Ishikawa (cell line): ENCODE data around the gene SLC51B.

Experiments
- CEBPB ChIP-seq: IDR thresholded peaks from 2 replicates; pipeline ENCODE4 v1.6.1; 2012
- CREB1 ChIP-seq: IDR thresholded peaks from 2 replicates; pipeline ENCODE4 v1.6.1; 2012; ENCODE audit warnings: low read depth
- EGR1 ChIP-seq: IDR thresholded peaks from 2 replicates; pipeline ENCODE4 v1.6.1; 2012
- EP300 ChIP-seq: IDR thresholded peaks from 2 replicates; pipeline ENCODE4 v1.6.1; 2012; ENCODE audit warnings: borderline replicate concordance
- FOXM1 ChIP-seq: IDR thresholded peaks from 2 replicates; pipeline ENCODE4 v1.6.1; 2012; ENCODE audit warnings: low read depth, borderline replicate concordance
- MAX ChIP-seq: IDR thresholded peaks from 2 replicates; pipeline ENCODE4 v1.6.1; 2012
- NFIC ChIP-seq: IDR thresholded peaks from 2 replicates; pipeline ENCODE4 v1.6.1; 2012
- RAD21 ChIP-seq: IDR thresholded peaks from 2 replicates; pipeline ENCODE4 v1.6.1; 2012; ENCODE audit warnings: low read depth
- REST ChIP-seq: IDR thresholded peaks from 2 replicates; pipeline ENCODE4 v1.6.1; 2012; ENCODE audit warnings: low read depth, mild to moderate bottlenecking
- TAF1 ChIP-seq: IDR thresholded peaks from 2 replicates; pipeline ENCODE4 v1.6.1; 2012; ENCODE audit warnings: low read depth, mild to moderate bottlenecking
- TCF12 ChIP-seq: IDR thresholded peaks from 2 replicates; pipeline ENCODE4 v1.6.1; 2012; ENCODE audit warnings: low read depth
- TEAD4 ChIP-seq: IDR thresholded peaks from 2 replicates; pipeline ENCODE4 v1.6.1; 2012
- USF1 ChIP-seq: IDR thresholded peaks from 2 replicates; pipeline ENCODE4 v1.6.1; 2012
- YY1 ChIP-seq: IDR thresholded peaks from 2 replicates; pipeline ENCODE4 v1.6.1; 2012; ENCODE audit warnings: low read depth
- ZBTB7A ChIP-seq: IDR thresholded peaks from 2 replicates; pipeline ENCODE4 v1.6.1; 2012; ENCODE audit warnings: low read depth

SLC51B gene

GRCh38 chr15:65008983-65009382, 36.2 kb upstream of the SLC51B start:
- TF ChIP-seq RAD21: 0 out of 2 replicates have a peak, but pooled peaks have one; percentile 14
- TF ChIP-seq FOXM1: no peak
- TF ChIP-seq USF1: no peak
- no peak for TF ChIP-seq MAX

- TF ChIP-seq FOXM1 (no peak), EGR1 (no peak), CREB1 (no peak), TEAD4 (no peak), CEBPB (no peak), USF1 (no peak), NFIC (no peak), MAX (no peak), YY1 (no peak), EP300 (no peak), TAF1 (no peak)
Observed at GRCh38 chr15:65020419-65020818, 24.8 kb upstream of the SLC51B start.

- TF ChIP-seq EP300 (no peak), MAX (no peak), ZBTB7A (no peak)
Observed at GRCh38 chr15:65021488-65021887, 23.7 kb upstream of the SLC51B start.

- no peak for TF ChIP-seq RAD21
- TF ChIP-seq NFIC: no peak
- no peak for TF ChIP-seq MAX
Observed at GRCh38 chr15:65026756-65027155, 18.4 kb upstream of the SLC51B start.

GRCh38 chr15:65027593-65027992, 17.6 kb upstream of the SLC51B start:
- TF ChIP-seq TAF1: no peak

GRCh38 chr15:65028338-65028737, 16.8 kb upstream of the SLC51B start:
- TF ChIP-seq MAX (no peak), TCF12 (no peak), TEAD4 (no peak), REST (no peak), RAD21 (no peak), USF1 (no peak), YY1 (no peak)

GRCh38 chr15:65028921-65029735, 16.1 kb upstream of the SLC51B start, which contains the start of gene MTFMT:
TSS of gene MTFMT (minus strand) at chr15:65029639. CDS start at chr15:65029613, 26 bp downstream.
- TF ChIP-seq CREB1 (no peak), USF1 (no peak), TAF1 (peak; percentile 88), FOXM1 (no peak), EGR1 (peak; percentile 57), YY1 (peak; percentile 86), EP300 (0 out of 2 replicates have a peak, but pooled peaks have one; percentile 6), TEAD4 (no peak), MAX (no peak; the same call in 1 of the 2 replicates), RAD21 (no peak), REST (no peak), CEBPB (no peak)
